SU-DHL-6 (cell line): ENCODE results near the gene UBA6.

Experiments
- CTCF ChIP-seq: fragments of 200-600 bp; sonication (generic); IDR thresholded peaks from one replicate; pipeline ENCODE4 v1.5.1; 2017; ENCODE audit warnings: antibody characterized with exemption, mild to moderate bottlenecking, low read length, moderate library complexity; ENCODE audit not compliant: insufficient read depth, poor library complexity, severe bottlenecking
- EZH2phosphoT487 ChIP-seq: fragments of 200-600 bp; sonication (generic), shearing (Covaris generic); conservative IDR thresholded peaks from 2 replicates; pipeline ENCODE4 v1.6.1; 2018; ENCODE audit warnings: mild to moderate bottlenecking, antibody characterized with exemption, low read length, moderate library complexity, mixed read lengths

- no peak for TF ChIP-seq CTCF
- TF ChIP-seq EZH2phosphoT487, result no peak
Observed at GRCh38 chr4:67725132-67725531, 24.2 kb upstream of the UBA6 start.
